HG03457 (cell line): ENCODE measurements around the gene MARCHF3.

Experiments used
- ATAC-seq: cut with Tn5 transposase; IDR thresholded peaks from one replicate; pipeline ENCODE4 v1.9.1; 2021; ENCODE audit warnings: moderate number of reproducible peaks; ENCODE audit not compliant: unreplicated experiment

The MARCHF3 gene

DNA sequence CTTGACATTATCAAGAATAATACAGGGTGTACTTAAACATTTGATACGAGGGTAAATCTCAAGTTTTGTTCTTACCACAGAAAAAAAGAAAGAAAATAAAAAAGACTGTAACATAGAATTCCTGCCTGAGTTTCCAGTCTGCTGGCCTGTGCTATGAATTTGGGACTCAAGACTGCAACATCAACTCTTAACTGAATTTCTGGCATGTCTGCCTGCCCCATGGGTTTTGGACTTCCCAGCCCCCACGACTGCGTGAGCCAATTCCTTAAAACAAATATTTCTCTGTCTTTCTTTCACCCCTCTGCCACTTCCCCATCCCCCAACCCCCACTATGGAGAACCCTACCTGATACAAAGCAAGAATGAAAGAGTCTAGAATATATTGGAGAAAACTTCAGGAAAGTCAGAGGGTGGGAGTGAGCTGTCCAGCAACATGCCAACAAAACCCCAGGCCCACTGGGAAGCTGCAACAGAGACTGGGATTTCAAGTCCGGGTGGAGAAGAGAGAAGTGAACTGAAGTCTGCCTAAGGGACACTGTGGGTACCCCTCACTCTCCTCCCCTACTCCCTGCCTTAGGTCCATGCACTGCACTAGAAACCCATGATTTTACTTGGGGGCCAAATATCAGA lies 43.0 kb downstream of the MARCHF3 start:
- ATAC-seq = no peak

DNA sequence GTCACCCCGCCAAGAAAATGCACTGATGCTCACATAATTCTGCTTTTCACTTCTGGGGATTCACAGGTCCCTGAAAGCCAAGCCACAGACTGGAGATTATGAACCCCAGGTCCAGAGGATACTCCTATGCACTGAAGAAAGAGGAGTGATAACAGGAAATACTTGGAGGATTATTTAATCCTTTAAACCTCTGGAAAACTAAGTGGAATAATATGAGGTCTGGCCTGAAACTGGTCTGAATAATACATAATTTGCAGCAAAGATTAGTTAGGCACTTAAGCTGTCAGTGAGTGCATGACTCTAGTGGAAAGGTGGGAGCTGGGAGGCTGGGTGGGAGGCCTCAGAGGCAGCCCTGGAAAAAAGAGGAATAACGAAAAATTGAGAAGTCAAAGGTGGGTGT lies 45.7 kb downstream of the MARCHF3 start:
- ATAC-seq = no peak

DNA sequence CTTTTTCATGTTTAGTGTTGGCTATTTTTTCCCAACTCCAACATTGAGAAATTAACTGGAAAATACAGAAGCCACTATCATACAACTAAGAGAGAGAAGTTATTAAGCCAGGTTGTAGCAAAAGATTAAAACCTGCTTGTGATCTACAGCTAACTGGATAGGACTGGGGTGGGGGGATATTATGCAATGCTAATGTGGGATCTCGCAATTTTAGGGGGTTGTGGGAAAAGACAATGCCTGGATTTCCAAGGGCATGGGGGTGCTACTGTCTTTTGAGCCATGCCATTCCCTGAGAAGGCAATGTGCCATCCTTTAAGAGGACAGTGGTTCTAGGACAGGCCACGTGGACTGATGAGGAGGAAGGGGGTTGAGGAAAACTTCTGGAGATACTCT lies 46.5 kb downstream of the MARCHF3 start:
- ATAC-seq = no peak

- no peak for ATAC-seq
Measured at GRCh38 chr5:126982926-126983873, 47.2 kb downstream of the MARCHF3 start.

- ATAC-seq = no peak
Measured at GRCh38 chr5:126982202-126982601, 48.2 kb downstream of the MARCHF3 start.

DNA sequence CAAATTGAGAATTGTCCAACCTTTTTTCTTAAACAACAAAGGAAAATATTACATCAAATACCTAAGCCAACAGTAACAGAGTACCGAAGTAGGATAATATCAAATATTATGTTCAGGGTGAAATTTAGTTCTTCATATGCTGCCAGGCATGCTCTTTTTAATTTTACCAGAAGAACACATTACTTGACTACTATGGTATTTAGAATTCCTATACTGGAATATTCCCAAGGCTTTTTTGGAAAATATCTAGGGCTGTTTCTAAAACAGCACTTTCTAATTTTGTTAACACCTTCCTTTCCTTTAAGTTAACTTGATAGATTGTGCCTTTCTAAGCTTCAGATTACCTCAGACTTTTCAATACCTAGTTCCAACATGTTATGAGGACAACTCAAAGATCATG lies 48.7 kb downstream of the MARCHF3 start:
- ATAC-seq = no peak

DNA sequence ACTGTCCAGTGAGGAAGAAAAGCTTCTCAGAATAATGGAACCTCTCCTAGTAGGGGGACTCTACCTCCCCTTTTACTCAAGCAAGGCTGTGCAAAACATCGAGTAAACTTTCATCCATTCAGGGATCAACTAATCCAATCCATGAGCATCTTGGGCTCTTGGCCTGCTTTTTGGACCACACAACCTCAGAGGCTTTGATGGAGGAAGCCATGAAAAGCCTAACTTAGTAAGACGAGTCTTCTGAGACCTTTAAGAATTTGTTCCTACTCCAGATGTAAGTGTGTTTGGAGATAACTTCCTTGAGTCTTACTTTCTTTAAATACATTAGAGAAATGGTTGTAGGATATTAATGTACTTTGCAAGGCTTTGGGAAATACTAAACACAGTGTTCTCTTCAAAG lies 49.1 kb downstream of the MARCHF3 start:
- ATAC-seq = no peak

GRCh38 chr5:126978258-126978657 lies 52.1 kb downstream of the MARCHF3 start:
- ATAC-seq = no peak

- ATAC-seq = no peak
Measured at GRCh38 chr5:126976520-126977172, 53.7 kb downstream of the MARCHF3 start.

- no peak for ATAC-seq
Measured at GRCh38 chr5:126975796-126976195, 54.6 kb downstream of the MARCHF3 start.

DNA sequence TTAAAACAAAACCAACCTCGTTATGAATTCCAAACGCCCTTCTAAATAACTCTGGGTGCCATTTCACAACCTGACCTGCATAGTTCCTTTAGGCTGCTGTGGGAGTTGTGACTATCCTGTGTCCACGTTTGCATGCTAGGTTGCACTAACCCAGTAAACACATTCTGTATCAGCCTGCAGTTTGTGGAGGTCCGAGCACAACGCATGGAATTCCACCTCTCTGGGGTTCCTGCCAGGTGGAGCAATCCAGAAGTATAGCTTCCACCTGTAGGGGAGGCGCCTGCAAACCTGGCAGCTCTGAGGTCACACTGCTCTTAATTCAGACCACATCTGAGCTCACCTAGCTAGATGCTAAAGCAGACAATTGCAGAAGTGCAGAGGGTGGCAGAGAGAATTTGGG lies 57.2 kb downstream of the MARCHF3 start:
- ATAC-seq = no peak

GRCh38 chr5:126972062-126972895 lies 58.1 kb downstream of the MARCHF3 start:
- peak; percentile 52 for ATAC-seq

DNA sequence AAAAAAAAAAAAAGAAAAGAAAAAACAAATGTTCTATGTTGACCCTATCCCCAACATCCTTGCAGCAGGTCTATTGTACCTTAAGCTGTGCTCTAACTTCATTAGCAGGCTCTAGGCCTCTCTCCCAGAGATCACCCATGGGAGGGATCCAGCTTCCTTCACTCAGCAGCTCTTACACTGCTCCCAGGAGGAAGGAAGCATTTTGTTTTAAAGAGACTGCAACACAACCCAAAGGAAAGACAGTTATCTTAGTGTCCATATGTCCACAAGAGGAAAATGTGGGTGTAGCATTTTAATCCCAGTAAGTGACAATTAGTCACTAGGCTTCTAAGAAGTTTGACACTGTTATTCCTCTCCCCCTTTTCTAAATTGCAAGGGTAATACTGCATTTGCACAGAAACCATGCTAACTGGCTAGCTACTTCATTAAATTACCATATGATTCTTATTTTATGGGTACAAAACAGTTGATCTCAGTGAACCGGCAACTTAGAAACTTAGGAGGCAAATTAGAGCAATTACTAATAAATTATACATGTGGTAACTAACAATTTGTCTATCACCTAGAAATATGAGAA lies 58.8 kb downstream of the MARCHF3 start:
- ATAC-seq = no peak

GRCh38 chr5:126970517-126971017 lies 59.8 kb downstream of the MARCHF3 start:
- ATAC-seq = no peak

DNA sequence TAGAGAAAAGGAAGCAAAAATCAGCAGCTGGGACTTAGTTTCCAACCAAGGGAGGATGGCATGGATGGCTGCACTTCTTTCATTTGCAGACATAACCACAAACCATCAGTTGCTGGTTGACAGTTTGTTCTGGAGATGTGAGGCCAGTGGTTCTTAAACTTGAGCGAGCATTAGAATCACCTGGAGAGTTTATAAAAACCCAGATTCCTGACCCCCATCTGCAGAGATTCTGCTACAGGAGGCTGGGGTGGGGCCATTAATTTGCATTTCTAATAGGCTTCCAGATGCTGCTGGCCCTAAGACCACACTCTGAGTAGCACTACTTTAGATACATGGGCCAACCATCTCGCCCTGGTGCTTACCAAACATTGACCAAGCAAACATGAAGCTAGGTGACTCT lies 60.8 kb downstream of the MARCHF3 start:
- ATAC-seq = no peak

DNA sequence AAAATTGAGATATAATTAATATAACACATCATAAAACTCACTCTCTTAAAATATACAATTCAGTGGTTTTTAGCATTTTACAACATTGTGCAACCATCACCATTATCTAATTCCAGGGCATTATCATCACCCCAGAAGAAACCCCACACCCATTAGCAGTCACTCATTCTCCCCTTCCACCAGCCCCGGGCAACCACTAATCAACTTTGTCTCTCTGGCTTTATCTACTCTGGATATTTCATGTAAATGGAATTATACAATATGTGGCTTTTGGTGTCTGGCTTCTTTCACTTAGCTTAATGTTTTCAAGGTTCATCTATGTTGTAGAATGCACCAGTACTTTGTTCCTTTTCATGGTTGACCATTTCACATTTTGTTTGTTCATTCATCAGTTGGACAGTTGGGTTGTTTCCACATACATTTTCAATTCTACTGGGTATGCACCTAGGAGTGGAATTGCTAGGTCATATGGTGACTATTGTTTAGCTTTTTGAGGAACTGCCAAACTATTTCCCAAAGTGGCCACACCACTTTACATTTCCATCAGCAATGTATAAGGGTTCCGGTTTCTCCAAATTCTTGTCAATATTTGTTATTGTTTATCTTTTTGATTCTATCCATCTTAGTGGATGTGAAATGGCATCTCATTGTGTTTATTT lies 62.4 kb downstream of the MARCHF3 start:
- ATAC-seq = no peak

DNA sequence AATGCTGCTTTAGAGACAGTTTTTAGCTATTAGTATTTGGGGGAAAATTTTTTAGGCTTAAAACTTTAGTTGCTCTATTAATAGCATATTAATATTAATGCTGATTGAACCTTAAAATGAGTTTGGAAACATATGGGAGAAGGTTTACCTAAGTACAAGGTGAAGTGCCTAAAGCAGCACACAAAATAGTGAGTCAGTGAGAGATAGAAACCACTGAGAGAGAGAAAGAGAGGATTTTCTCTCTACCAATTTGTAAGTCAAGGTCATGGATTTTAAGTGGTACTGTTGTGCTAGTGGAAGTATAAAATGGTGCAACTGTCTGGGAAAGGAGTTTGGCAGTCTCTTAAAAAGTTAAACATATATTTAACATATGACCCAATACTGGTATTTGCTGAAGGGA lies 64.9 kb downstream of the MARCHF3 start:
- ATAC-seq = no peak

DNA sequence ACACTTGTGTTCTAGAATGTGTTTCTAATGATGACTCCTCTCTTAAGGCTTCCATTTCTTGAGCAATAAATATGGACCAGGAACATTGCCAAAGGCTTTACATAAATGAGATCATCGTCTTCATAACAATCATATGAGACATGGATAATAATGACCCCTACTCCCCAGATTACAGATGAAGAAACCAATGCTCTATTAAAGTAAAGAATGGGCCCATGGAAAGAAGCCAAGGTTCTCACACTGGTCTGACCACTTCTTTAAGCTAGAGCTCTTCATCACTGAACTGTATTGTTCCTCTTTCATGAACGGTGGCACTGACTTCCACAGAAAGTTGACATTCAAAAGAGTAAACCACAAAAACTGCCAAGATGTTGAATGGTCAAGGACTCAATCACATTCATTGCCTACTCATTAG lies 65.3 kb downstream of the MARCHF3 start:
- ATAC-seq = peak; percentile 54

DNA sequence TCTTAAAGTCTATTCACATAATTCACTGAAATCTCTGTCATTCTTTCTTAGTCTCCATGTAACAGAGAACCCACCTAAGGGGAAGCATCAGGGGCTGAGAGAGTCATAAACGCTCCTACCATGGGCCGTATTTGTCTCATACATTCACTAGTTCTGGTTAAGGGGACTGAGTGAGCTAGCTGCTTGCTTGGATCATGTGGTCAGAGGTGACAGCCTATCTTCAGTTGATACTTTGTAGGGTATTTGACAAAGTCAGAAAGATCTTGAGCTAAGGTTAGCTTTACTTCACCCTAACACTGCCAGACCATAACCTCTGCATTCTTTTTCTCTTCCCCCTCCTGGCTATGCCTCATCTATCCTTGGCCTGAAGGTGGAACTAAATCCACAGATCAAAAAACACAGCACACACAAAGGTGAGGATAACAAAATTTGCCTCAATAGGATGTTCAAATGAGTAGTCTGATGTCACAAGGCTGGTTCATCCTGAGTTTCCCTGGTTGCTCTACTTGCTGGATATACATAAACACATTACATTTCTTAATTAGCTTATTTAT lies 66.5 kb downstream of the MARCHF3 start:
- no peak for ATAC-seq

DNA sequence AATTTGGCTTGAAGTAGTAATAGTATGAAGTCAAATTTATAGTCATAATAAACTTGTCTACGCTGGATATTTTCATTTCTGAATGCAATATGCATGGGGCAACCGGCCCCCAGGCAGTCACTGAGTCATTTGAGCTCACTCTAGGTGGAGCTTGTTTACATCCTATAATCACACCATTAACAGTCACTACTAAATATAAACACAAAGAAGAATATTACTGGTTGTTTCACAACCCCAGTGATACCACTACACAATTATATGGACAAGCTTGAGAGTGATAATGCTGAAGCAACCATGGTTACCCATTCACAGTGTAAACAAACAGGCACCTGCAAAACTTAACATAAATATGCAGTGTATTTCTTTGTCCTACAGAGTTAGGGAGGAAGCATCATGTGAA lies 68.7 kb downstream of the MARCHF3 start:
- ATAC-seq = no peak
